Stimulated activated CD4-positive, alpha-beta T cell treated with anti-CD3 and anti-CD28 coated beads, Interleukin-15, amount 100 ng/mL, for 1 hour (primary cell): ENCODE measurements around the gene SH3D21.
A peak's percentile ranks its signal among the peaks of the same experiment; 100 is the strongest.

ENCODE experiments used
- DNase-seq, 2 donors: peaks; one replicate each; pipeline ENCODE4 v3.0.0-alpha.2; 2020; ENCODE audit warnings: low read depth in 1 of 2, low spot score in 1 of 2

SH3D21 gene

GRCh38 chr1:36328713-36329112, 22.5 kb downstream of the SH3D21 start:
- no peak for DNase-seq

- no peak for DNase-seq
Measured at GRCh38 chr1:36329817-36330216, 23.6 kb downstream of the SH3D21 start.

GRCh38 chr1:36330940-36331339, 24.8 kb downstream of the SH3D21 start:
- DNase-seq: no peak

GRCh38 chr1:36337830-36338229, 31.7 kb downstream of the SH3D21 start:
- no peak for DNase-seq

- DNase-seq: no peak
Measured at GRCh38 chr1:36339215-36339614, 33.0 kb downstream of the SH3D21 start.

GRCh38 chr1:36339615-36340014, 33.4 kb downstream of the SH3D21 start:
- DNase-seq: no peak

GRCh38 chr1:36341626-36342320, 35.6 kb downstream of the SH3D21 start:
- no peak for DNase-seq

GRCh38 chr1:36342426-36343185, 36.4 kb downstream of the SH3D21 start:
- DNase-seq: peak; percentile 40 to 43

GRCh38 chr1:36343651-36344394, 37.7 kb downstream of the SH3D21 start:
- no peak for DNase-seq

GRCh38 chr1:36344395-36344680, 38.2 kb downstream of the SH3D21 start:
- no peak for DNase-seq

GRCh38 chr1:36345353-36345752, 39.2 kb downstream of the SH3D21 start:
- no peak for DNase-seq

GRCh38 chr1:36346741-36347370, 40.7 kb downstream of the SH3D21 start:
- no peak for DNase-seq

- no peak for DNase-seq
Measured at GRCh38 chr1:36349241-36349671, 43.1 kb downstream of the SH3D21 start.

GRCh38 chr1:36349839-36350238, 43.7 kb downstream of the SH3D21 start:
- DNase-seq: no peak

- DNase-seq: peak in 1 of 2 donors; percentile 32
Measured at GRCh38 chr1:36350659-36351226, 44.6 kb downstream of the SH3D21 start.

GRCh38 chr1:36351227-36351977, 45.2 kb downstream of the SH3D21 start:
- DNase-seq: no peak

- no peak for DNase-seq
Measured at GRCh38 chr1:36352125-36352909, 46.1 kb downstream of the SH3D21 start.

GRCh38 chr1:36352910-36353878, 47.0 kb downstream of the SH3D21 start:
- DNase-seq: no peak

- no peak for DNase-seq
Measured at GRCh38 chr1:36354486-36354885, 48.3 kb downstream of the SH3D21 start.
